Trophoblast cell (in vitro differentiated cells and primary cell): Measurements from ENCODE around the gene BCL2L12.
A peak's percentile ranks its signal among the peaks of the same experiment; 100 is the strongest.

Source experiments
- DNase-seq, 2 donors: peaks; one replicate each; pipeline ENCODE4 v3.0.0-alpha.2; 2016
- H2AFZ ChIP-seq: 2 replicates; pipeline ENCODE4 v1.6.1; 2013; ENCODE audit warnings: low read length, moderate library complexity, mild to moderate bottlenecking; ENCODE audit not compliant: insufficient read depth, poor library complexity
- H2AK5ac ChIP-seq: 2 replicates; pipeline ENCODE4 v1.6.1; 2013; ENCODE audit warnings: mild to moderate bottlenecking, low read length
- H2BK120ac ChIP-seq: 2 replicates; pipeline ENCODE4 v1.6.1; 2013; ENCODE audit warnings: low read length, mild to moderate bottlenecking, moderate library complexity; ENCODE audit not compliant: insufficient read depth, poor library complexity
- H2BK12ac ChIP-seq: 2 replicates; pipeline ENCODE4 v1.6.1; 2013; ENCODE audit warnings: mild to moderate bottlenecking, low read length, moderate library complexity
- H2BK5ac ChIP-seq: 2 replicates; pipeline ENCODE4 v1.6.1; 2013; ENCODE audit warnings: low read length, low read depth, moderate library complexity, mild to moderate bottlenecking; ENCODE audit not compliant: poor library complexity
- H3K14ac ChIP-seq: 2 replicates; pipeline ENCODE4 v1.6.1; 2013; ENCODE audit warnings: mild to moderate bottlenecking, low read length
- H3K18ac ChIP-seq: 2 replicates; pipeline ENCODE4 v1.6.1; 2013; ENCODE audit warnings: mild to moderate bottlenecking, low read length
- H3K23ac ChIP-seq: 2 replicates; pipeline ENCODE4 v1.6.1; 2013; ENCODE audit warnings: low read length
- H3K27ac ChIP-seq: 2 replicates; pipeline ENCODE4 v1.5.1; 2013; ENCODE audit warnings: low read depth, mild to moderate bottlenecking, inconsistent platforms, low read length, moderate library complexity
- H3K27me3 ChIP-seq: 2 replicates; pipeline ENCODE4 v1.6.1; 2013; ENCODE audit warnings: inconsistent platforms, mild to moderate bottlenecking, low read length, moderate library complexity; ENCODE audit not compliant: insufficient read depth
- H3K36me3 ChIP-seq, 2 experiments: 1 replicate in 1 of 2; 2 replicates in 1 of 2; pipeline ENCODE4 v1.6.1; 2013; ENCODE audit warnings: low read length in 2 of 2, mild to moderate bottlenecking in 2 of 2, moderate library complexity in 1 of 2; ENCODE audit not compliant: insufficient read depth in 2 of 2, control insufficient read depth in 1 of 2
- H3K4ac ChIP-seq: 2 replicates; pipeline ENCODE4 v1.6.1; 2013; ENCODE audit warnings: low read depth, mild to moderate bottlenecking, low read length, moderate library complexity
- H3K4me1 ChIP-seq, 2 experiments: 1 replicate in 1 of 2; 2 replicates in 1 of 2; pipeline ENCODE4 v1.6.1; 2013; ENCODE audit warnings: low read length in 2 of 2, mild to moderate bottlenecking in 2 of 2, moderate library complexity in 1 of 2; ENCODE audit not compliant: insufficient read depth in 2 of 2, control insufficient read depth in 1 of 2
- H3K4me2 ChIP-seq: 2 replicates; pipeline ENCODE4 v1.6.1; 2013; ENCODE audit warnings: inconsistent platforms, mild to moderate bottlenecking, low read length, moderate library complexity
- H3K4me3 ChIP-seq: 2 replicates; pipeline ENCODE4 v1.5.1; 2013; ENCODE audit warnings: mild to moderate bottlenecking, low read depth, low read length, inconsistent platforms
- H3K79me1 ChIP-seq: one replicate; pipeline ENCODE4 v1.6.1; 2013; ENCODE audit warnings: low read length
- H3K79me2 ChIP-seq: 2 replicates; pipeline ENCODE4 v1.6.1; 2013; ENCODE audit warnings: low read length, mild to moderate bottlenecking; ENCODE audit not compliant: control insufficient read depth, insufficient read depth, poor library complexity
- H3K9ac ChIP-seq: 2 replicates; pipeline ENCODE4 v1.6.1; 2013; ENCODE audit warnings: mild to moderate bottlenecking, low read length
- H3K9me3 ChIP-seq: 2 replicates; pipeline ENCODE4 v1.6.1; 2013; ENCODE audit warnings: low read depth, mild to moderate bottlenecking, control low read depth, inconsistent platforms, low read length; ENCODE audit not compliant: insufficient read depth
- H4K12ac ChIP-seq: 2 replicates; pipeline ENCODE4 v1.6.1; 2013; ENCODE audit warnings: low read depth, mild to moderate bottlenecking, low read length, moderate library complexity
- H4K8ac ChIP-seq: 2 replicates; pipeline ENCODE4 v1.6.1; 2013; ENCODE audit warnings: low read depth, mild to moderate bottlenecking, low read length, moderate library complexity
- H4K91ac ChIP-seq: one replicate; pipeline ENCODE4 v1.6.1; 2013; ENCODE audit warnings: low read depth, mild to moderate bottlenecking, low read length, moderate library complexity
- WGBS: extraction: QIAGEN DNeasy Blood & Tissue Kit; methylation state at CpG from one replicate; pipeline ENCODE4 v1.1.7; 2013; ENCODE audit warnings: missing lambda C conversion rate; ENCODE audit not compliant: insufficient read length, insufficient coverage; ENCODE audit errors: extremely low coverage; 5-methylcytosine and 5-hydroxymethylcytosine counted together

BCL2L12 gene

GRCh38 chr19:49636233-49636932 is 29.4 kb upstream of the BCL2L12 start:
- peaks cover 18% of the 10 kb centered on the region for H3K79me1 ChIP-seq
- no peak overlapping the region for H3K23ac ChIP-seq
- no peak overlapping the region for H2BK12ac ChIP-seq
- no peak overlapping the region for H3K27ac ChIP-seq
- no peak overlapping the region for H2AK5ac ChIP-seq
- H2BK120ac ChIP-seq = no peak overlapping the region
- H3K36me3 ChIP-seq = peaks cover 0 to 7% of the 10 kb centered on the region in 2 experiments
- no peak overlapping the region for H3K18ac ChIP-seq
- H3K4me2 ChIP-seq = no peak overlapping the region
- H3K14ac ChIP-seq = no peak overlapping the region
- no peak overlapping the region for H3K4ac ChIP-seq
- peaks cover 13 to 25% of the 10 kb centered on the region in 2 experiments for H3K4me1 ChIP-seq
- H3K79me2 ChIP-seq = peaks cover 4% of the 10 kb centered on the region
- H2BK5ac ChIP-seq = no peak overlapping the region
- no peak overlapping the region for H4K12ac ChIP-seq
- H3K4me3 ChIP-seq = no peak overlapping the region
- no peak overlapping the region for H4K8ac ChIP-seq
- no CpG with 5 or more reads among the region's 30 CpGs for WGBS
- H3K9me3 ChIP-seq = no peaks in the 10 kb centered on the region
- H3K27me3 ChIP-seq = no peaks in the 10 kb centered on the region
- H2AFZ ChIP-seq = no peak overlapping the region
- H4K91ac ChIP-seq = no peak overlapping the region
- H3K9ac ChIP-seq = no peak overlapping the region
- no peak for DNase-seq

GRCh38 chr19:49637821-49638738 is 27.7 kb upstream of the BCL2L12 start:
- no peak overlapping the region for H2BK5ac ChIP-seq
- no peak overlapping the region for H3K4me3 ChIP-seq
- H2BK12ac ChIP-seq = no peak overlapping the region
- no peaks in the 10 kb centered on the region for H3K27me3 ChIP-seq
- peaks cover 25% of the 10 kb centered on the region for H3K79me1 ChIP-seq
- no peaks in the 10 kb centered on the region for H3K9me3 ChIP-seq
- peak overlapping the region; percentile 30 for H2BK120ac ChIP-seq
- H3K23ac ChIP-seq = no peak overlapping the region
- no peak overlapping the region for H3K4ac ChIP-seq
- H4K91ac ChIP-seq = peak overlapping the region; percentile 58
- WGBS = no CpG with 5 or more reads among the region's 19 CpGs
- DNase-seq = peak; percentile 63 to 73
- H3K36me3 ChIP-seq = peaks cover 0 to 7% of the 10 kb centered on the region in 2 experiments
- H3K4me1 ChIP-seq = peaks cover 13 to 29% of the 10 kb centered on the region in 2 experiments
- no peak overlapping the region for H2AK5ac ChIP-seq
- no peak overlapping the region for H3K9ac ChIP-seq
- H3K18ac ChIP-seq = no peak overlapping the region
- H3K4me2 ChIP-seq = peak overlapping the region; percentile 43
- no peak overlapping the region for H4K12ac ChIP-seq
- peak overlapping the region; percentile 8 for H3K27ac ChIP-seq
- H4K8ac ChIP-seq = peak overlapping the region; percentile 52
- H2AFZ ChIP-seq = peak overlapping the region; percentile 44
- peaks cover 11% of the 10 kb centered on the region for H3K79me2 ChIP-seq
- H3K14ac ChIP-seq = peak overlapping the region; percentile 68

- H3K79me2 ChIP-seq = peaks cover 18% of the 10 kb centered on the region
- H3K27me3 ChIP-seq = no peaks in the 10 kb centered on the region
- H3K79me1 ChIP-seq = peaks cover 25% of the 10 kb centered on the region
- peak overlapping the region; percentile 57 for H3K9ac ChIP-seq
- no CpG with 5 or more reads among the region's 31 CpGs for WGBS
- H3K4ac ChIP-seq = peak overlapping the region; percentile 55
- peak overlapping the region; percentile 73 for H3K4me3 ChIP-seq
- H3K14ac ChIP-seq = peak overlapping the region; percentile 78
- no peaks in the 10 kb centered on the region for H3K9me3 ChIP-seq
- peak overlapping the region; percentile 45 for H3K27ac ChIP-seq
- peak overlapping the region; percentile 83 for H4K91ac ChIP-seq
- peak overlapping the region; percentile 52 for H4K12ac ChIP-seq
- H2BK12ac ChIP-seq = peak overlapping the region; percentile 41
- peaks cover 13 to 30% of the 10 kb centered on the region in 2 experiments for H3K4me1 ChIP-seq
- H2BK5ac ChIP-seq = no peak overlapping the region
- H2AK5ac ChIP-seq = peak overlapping the region; percentile 87
- peaks cover 3 to 8% of the 10 kb centered on the region in 2 experiments for H3K36me3 ChIP-seq
- peak overlapping the region; percentile 85 for H3K4me2 ChIP-seq
- peak overlapping the region; percentile 54 for H3K18ac ChIP-seq
- no peak overlapping the region for H3K23ac ChIP-seq
- H2AFZ ChIP-seq = no peak overlapping the region
- DNase-seq = no peak
- peak overlapping the region; percentile 64 for H4K8ac ChIP-seq
- peak overlapping the region; percentile 66 for H2BK120ac ChIP-seq
Measured at GRCh38 chr19:49639401-49640112, 26.2 kb upstream of the BCL2L12 start.
